ENCODE results near the gene COPS3. TPM values are rescaled to one million over a fixed set of nuclear protein-coding genes. Genes with fewer than 3 reads are reported as not detected.

Gene COPS3
- total and polyA plus RNA-seq, 9 of the 15 experiments (the other 6 are each of a cell fraction or from before 2014, with no cell fraction given): 92.4 to 295 (median 167) TPM

DNA sequence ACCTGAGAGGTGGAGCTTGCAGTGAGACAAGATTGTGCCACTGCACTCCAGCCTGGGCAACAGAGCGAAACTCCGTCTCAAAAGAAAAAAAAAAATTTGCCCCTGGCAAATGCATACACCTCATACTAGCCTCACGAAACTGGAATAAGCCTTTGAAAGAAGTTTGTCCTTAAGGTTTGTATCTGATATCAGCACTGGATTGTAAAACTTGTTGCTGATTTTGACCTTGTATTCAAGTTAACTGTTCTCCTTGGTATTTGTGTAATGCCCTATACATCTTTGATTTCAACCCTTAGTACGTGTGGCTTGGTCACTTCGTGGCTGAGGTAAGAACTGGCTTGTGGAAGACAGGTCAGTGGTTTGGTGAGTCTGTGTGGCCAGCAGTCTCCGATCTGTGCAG, 37.9 kb downstream of the COPS3 start:
- CTCF ChIA-PET (ENCODE audit: low intra/inter-chr PET ratio): no interaction called here
- no peaks in the 10 kb centered on the region for H3K9me3 ChIP-seq (replicated peaks; ENCODE audit: control insufficient read depth, insufficient read depth, low read depth, low read length)
- DNase-seq (ENCODE audit: extremely low read depth in 1 of 4, low spot score in 3 of 4) (no peak), FAIRE-seq (no peak), ATAC-seq (no peak)
- no peak overlapping the region for H3K27ac ChIP-seq (ENCODE audit: extremely low read depth, low read depth, low read length)
- H3K79me2 ChIP-seq (ENCODE audit: control insufficient read depth, insufficient read depth, low read length): no peaks in the 10 kb centered on the region; the same call in 2 of the 3 replicates
- no peak overlapping the region for H3K9ac ChIP-seq (ENCODE audit: insufficient read depth in 1 of 2, low read depth in 2 of 2, low read length in 2 of 2)
- H3K27me3 ChIP-seq (ENCODE audit: control insufficient read depth in 2 of 2, insufficient read depth in 2 of 2, low read length in 2 of 2): no peaks in the 10 kb centered on the region
- POLR2A ChIA-PET: no interaction called here
- peaks cover 0 to 7% of the 10 kb centered on the region in 2 experiments; a peak in 4 of 5 replicates for H3K4me1 ChIP-seq (replicated peaks in 1 of 2; ENCODE audit: control insufficient read depth in 2 of 2, insufficient read depth in 2 of 2, low read length in 2 of 2)
- in situ Hi-C loops (cut with MboI): no loop called here
- BruUV-seq (replicated peaks): no TSS peak
- peaks cover 22% of the 10 kb centered on the region for H3K36me3 ChIP-seq (ENCODE audit: control insufficient read depth, insufficient read depth, low read length)
- no peaks in the 10 kb centered on the region for H4K20me1 ChIP-seq (replicated peaks; ENCODE audit: control insufficient read depth, insufficient read depth, low read length)
- H3K4me2 ChIP-seq (ENCODE audit: insufficient read depth, low read length): no peak overlapping the region
- no peak overlapping the region for H3K4me3 ChIP-seq
- no peaks in the 10 kb centered on the region for H3K9me1 ChIP-seq (ENCODE audit: control insufficient read depth, insufficient read depth, low read length)
- WGBS (ENCODE audit: insufficient coverage, low coverage, missing lambda C conversion rate): 75% methylated on average over 6 of the region's 6 CpGs
- no peak overlapping the region for H2AFZ ChIP-seq (ENCODE audit: low read depth, low read length)
- intact Hi-C loops (cut with micrococcal nuclease): no loop called here
- TF ChIP-seq ZC3H11A (IDR thresholded peaks at IDR 0.05; ENCODE audit: low read depth, low read length) (no peak), RERE (CRISPR knock-in tag; IDR thresholded peaks at IDR 0.05; ENCODE audit: borderline replicate concordance) (no peak), ZNF586 (CRISPR knock-in tag; conservative IDR thresholded peaks at IDR 0.05) (no peak)
- TF ChIP-seq, protein P1, sequence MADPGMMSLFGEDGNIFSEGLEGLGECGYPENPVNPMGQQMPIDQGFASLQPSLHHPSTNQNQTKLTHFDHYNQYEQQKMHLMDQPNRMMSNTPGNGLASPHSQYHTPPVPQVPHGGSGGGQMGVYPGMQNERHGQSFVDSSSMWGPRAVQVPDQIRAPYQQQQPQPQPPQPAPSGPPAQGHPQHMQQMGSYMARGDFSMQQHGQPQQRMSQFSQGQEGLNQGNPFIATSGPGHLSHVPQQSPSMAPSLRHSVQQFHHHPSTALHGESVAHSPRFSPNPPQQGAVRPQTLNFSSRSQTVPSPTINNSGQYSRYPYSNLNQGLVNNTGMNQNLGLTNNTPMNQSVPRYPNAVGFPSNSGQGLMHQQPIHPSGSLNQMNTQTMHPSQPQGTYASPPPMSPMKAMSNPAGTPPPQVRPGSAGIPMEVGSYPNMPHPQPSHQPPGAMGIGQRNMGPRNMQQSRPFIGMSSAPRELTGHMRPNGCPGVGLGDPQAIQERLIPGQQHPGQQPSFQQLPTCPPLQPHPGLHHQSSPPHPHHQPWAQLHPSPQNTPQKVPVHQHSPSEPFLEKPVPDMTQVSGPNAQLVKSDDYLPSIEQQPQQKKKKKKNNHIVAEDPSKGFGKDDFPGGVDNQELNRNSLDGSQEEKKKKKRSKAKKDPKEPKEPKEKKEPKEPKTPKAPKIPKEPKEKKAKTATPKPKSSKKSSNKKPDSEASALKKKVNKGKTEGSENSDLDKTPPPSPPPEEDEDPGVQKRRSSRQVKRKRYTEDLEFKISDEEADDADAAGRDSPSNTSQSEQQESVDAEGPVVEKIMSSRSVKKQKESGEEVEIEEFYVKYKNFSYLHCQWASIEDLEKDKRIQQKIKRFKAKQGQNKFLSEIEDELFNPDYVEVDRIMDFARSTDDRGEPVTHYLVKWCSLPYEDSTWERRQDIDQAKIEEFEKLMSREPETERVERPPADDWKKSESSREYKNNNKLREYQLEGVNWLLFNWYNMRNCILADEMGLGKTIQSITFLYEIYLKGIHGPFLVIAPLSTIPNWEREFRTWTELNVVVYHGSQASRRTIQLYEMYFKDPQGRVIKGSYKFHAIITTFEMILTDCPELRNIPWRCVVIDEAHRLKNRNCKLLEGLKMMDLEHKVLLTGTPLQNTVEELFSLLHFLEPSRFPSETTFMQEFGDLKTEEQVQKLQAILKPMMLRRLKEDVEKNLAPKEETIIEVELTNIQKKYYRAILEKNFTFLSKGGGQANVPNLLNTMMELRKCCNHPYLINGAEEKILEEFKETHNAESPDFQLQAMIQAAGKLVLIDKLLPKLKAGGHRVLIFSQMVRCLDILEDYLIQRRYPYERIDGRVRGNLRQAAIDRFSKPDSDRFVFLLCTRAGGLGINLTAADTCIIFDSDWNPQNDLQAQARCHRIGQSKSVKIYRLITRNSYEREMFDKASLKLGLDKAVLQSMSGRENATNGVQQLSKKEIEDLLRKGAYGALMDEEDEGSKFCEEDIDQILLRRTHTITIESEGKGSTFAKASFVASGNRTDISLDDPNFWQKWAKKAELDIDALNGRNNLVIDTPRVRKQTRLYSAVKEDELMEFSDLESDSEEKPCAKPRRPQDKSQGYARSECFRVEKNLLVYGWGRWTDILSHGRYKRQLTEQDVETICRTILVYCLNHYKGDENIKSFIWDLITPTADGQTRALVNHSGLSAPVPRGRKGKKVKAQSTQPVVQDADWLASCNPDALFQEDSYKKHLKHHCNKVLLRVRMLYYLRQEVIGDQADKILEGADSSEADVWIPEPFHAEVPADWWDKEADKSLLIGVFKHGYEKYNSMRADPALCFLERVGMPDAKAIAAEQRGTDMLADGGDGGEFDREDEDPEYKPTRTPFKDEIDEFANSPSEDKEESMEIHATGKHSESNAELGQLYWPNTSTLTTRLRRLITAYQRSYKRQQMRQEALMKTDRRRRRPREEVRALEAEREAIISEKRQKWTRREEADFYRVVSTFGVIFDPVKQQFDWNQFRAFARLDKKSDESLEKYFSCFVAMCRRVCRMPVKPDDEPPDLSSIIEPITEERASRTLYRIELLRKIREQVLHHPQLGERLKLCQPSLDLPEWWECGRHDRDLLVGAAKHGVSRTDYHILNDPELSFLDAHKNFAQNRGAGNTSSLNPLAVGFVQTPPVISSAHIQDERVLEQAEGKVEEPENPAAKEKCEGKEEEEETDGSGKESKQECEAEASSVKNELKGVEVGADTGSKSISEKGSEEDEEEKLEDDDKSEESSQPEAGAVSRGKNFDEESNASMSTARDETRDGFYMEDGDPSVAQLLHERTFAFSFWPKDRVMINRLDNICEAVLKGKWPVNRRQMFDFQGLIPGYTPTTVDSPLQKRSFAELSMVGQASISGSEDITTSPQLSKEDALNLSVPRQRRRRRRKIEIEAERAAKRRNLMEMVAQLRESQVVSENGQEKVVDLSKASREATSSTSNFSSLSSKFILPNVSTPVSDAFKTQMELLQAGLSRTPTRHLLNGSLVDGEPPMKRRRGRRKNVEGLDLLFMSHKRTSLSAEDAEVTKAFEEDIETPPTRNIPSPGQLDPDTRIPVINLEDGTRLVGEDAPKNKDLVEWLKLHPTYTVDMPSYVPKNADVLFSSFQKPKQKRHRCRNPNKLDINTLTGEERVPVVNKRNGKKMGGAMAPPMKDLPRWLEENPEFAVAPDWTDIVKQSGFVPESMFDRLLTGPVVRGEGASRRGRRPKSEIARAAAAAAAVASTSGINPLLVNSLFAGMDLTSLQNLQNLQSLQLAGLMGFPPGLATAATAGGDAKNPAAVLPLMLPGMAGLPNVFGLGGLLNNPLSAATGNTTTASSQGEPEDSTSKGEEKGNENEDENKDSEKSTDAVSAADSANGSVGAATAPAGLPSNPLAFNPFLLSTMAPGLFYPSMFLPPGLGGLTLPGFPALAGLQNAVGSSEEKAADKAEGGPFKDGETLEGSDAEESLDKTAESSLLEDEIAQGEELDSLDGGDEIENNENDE (IDR thresholded peaks at IDR 0.05; ENCODE audit: low read depth, low read length): no peak

All from K562 (cell line).